ENCODE data around the gene DDIT4.
"Not testable (repeated sequence)": the region's sequence is repeated elsewhere in the genome, so short reads cannot be mapped to it uniquely, and the experiment has no call there.

DDIT4 gene

DNA sequence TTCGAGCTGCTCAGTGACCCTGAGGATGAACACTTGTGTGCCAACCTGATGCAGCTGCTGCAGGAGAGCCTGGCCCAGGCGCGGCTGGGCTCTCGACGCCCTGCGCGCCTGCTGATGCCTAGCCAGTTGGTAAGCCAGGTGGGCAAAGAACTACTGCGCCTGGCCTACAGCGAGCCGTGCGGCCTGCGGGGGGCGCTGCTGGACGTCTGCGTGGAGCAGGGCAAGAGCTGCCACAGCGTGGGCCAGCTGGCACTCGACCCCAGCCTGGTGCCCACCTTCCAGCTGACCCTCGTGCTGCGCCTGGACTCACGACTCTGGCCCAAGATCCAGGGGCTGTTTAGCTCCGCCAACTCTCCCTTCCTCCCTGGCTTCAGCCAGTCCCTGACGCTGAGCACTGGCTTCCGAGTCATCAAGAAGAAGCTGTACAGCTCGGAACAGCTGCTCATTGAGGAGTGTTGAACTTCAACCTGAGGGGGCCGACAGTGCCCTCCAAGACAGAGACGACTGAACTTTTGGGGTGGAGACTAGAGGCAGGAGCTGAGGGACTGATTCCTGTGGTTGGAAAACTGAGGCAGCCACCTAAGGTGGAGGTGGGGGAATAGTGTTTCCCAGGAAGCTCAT is 1.1 kb downstream of the DDIT4 start:
- Histone ChIP-seq H3K4me3 (ENCODE audit: low read depth, low read length) (peak overlapping the region; percentile 100), H3K9ac (ENCODE audit: low read depth, low read length) (peak overlapping the region; percentile 94), H3K9me3 (ENCODE audit: control insufficient read depth, insufficient read depth, low read length) (no peaks in the 10 kb centered on the region), H3K4me1 (ENCODE audit: control insufficient read depth, insufficient read depth, low read length) (peaks cover 11% of the 10 kb centered on the region), H3K27me3 (ENCODE audit: control insufficient read depth, insufficient read depth, low read length) (no peaks in the 10 kb centered on the region), H3K36me3 (ENCODE audit: control insufficient read depth, insufficient read depth, low read length) (peaks cover 10% of the 10 kb centered on the region)

- Histone ChIP-seq H3K36me3 (ENCODE audit: control insufficient read depth, insufficient read depth, low read length) (peaks cover 10% of the 10 kb centered on the region), H3K4me1 (ENCODE audit: control insufficient read depth, insufficient read depth, low read length) (peaks cover 11% of the 10 kb centered on the region), H3K4me3 (ENCODE audit: low read depth, low read length) (peak overlapping the region; percentile 100), H3K9ac (ENCODE audit: low read depth, low read length) (no peak overlapping the region), H3K9me3 (ENCODE audit: control insufficient read depth, insufficient read depth, low read length) (no peaks in the 10 kb centered on the region), H3K27me3 (ENCODE audit: control insufficient read depth, insufficient read depth, low read length) (no peaks in the 10 kb centered on the region)
These were observed 1.8 kb downstream of the DDIT4 start for GRCh38 chr10:72275351-72276012.

DNA sequence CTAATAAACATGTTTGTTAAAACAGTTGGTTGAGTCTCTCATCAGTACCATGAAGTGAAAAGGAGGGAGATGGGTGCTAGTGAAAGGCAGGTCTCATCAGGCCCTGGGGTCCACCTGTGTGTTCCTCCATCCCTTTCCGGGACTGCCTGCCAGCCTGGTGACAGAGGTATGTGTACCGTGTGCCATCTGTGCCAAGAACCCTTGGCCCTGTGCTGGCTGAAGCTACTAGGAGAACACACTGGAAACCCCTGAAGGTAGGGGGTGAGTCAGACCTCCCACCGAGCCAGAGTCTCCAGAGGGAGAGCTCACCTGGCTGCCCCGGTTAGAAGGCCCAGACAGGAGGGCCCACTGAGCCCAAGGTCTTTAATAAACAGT is 2.3 kb downstream of the DDIT4 start:
- peak overlapping the region; percentile 33 for H3K4me3 ChIP-seq (ENCODE audit: low read depth, low read length)
- H3K9ac ChIP-seq (ENCODE audit: low read depth, low read length), result no peak overlapping the region
- H3K27me3 ChIP-seq (ENCODE audit: control insufficient read depth, insufficient read depth, low read length), result no peaks in the 10 kb centered on the region
- peaks cover 10% of the 10 kb centered on the region for H3K36me3 ChIP-seq (ENCODE audit: control insufficient read depth, insufficient read depth, low read length)
- H3K9me3 ChIP-seq (ENCODE audit: control insufficient read depth, insufficient read depth, low read length), result no peaks in the 10 kb centered on the region
- H3K4me1 ChIP-seq (ENCODE audit: control insufficient read depth, insufficient read depth, low read length), result peaks cover 11% of the 10 kb centered on the region

GRCh38 chr10:72276421-72277339 is 3.0 kb downstream of the DDIT4 start:
- H3K9me3 ChIP-seq (ENCODE audit: control insufficient read depth, insufficient read depth, low read length), result no peaks in the 10 kb centered on the region
- no peak overlapping the region for H3K4me3 ChIP-seq (ENCODE audit: low read depth, low read length)
- H3K9ac ChIP-seq (ENCODE audit: low read depth, low read length), result no peak overlapping the region
- H3K4me1 ChIP-seq (ENCODE audit: control insufficient read depth, insufficient read depth, low read length), result peaks cover 11% of the 10 kb centered on the region
- H3K27me3 ChIP-seq (ENCODE audit: control insufficient read depth, insufficient read depth, low read length), result no peaks in the 10 kb centered on the region
- H3K36me3 ChIP-seq (ENCODE audit: control insufficient read depth, insufficient read depth, low read length), result peaks cover 10% of the 10 kb centered on the region

DNA sequence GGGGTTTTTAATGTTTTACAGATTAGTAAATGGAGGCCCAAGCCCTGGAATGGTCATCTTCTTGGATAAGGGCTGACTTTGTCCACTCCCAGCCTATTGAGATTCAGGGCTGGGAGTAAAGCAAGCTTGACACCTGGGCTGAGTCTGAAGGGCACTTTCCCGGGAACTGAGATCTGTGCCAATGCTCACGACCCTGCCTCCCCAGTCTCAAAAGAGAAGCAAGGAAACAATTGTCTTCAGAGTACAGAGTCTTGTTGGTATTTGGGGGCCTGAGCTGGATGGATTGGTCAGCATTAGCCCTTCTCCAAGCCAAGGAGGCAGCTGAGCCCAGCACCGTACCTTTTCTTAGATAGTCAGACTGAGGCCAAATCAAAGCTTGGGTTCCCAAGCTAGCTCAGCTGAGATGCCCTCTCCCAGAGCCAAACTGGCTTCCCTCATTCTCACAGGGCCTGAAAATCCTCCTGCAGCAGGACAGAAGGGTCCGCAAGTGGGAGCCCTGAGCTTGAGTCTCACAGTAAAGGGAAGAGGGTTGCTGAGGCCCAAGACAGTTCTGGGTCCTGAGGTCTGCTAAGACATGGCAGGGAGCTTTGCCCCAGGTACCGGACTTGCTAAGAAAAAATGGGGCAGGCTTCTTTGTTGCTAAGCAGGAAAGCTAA is 3.7 kb downstream of the DDIT4 start:
- H3K4me1 ChIP-seq (ENCODE audit: control insufficient read depth, insufficient read depth, low read length), result peaks cover 6% of the 10 kb centered on the region
- H3K36me3 ChIP-seq (ENCODE audit: control insufficient read depth, insufficient read depth, low read length), result peaks cover 10% of the 10 kb centered on the region
- H3K4me3 ChIP-seq (ENCODE audit: low read depth, low read length), result no peak overlapping the region
- no peaks in the 10 kb centered on the region for H3K27me3 ChIP-seq (ENCODE audit: control insufficient read depth, insufficient read depth, low read length)
- H3K9me3 ChIP-seq (ENCODE audit: control insufficient read depth, insufficient read depth, low read length), result no peaks in the 10 kb centered on the region
- H3K9ac ChIP-seq (ENCODE audit: low read depth, low read length), result no peak overlapping the region

DNA sequence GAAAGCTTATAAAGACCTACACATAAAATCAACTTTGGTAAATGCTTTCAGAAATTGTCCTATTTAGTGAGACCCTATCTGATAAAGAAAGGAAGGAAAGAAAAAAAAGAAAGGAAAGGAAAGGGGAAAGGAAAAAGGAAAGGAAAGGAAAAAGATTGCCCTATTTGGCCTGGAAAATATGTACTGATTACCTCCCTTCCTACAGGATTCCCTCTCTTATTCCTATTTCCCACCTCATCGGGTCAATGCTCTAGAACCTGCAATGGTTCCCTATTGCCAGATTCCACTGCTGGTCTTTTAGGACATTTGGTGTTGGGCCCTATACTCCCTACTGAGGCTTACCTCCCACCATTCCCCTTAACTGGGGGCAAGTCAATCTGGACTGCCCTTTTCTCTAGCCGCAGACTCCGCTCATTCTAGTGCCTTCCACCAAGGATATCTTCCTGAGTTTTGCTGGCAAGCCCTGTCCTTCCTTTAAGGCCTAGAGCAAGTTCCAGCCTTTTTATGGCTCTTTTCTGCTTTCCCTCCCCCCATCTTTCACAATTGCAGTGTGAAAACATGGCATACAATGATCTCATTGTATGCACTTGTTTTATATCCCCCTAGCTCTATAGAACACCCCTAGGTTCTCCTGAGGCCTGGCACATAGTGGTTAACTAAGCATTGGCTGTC is 4.4 kb downstream of the DDIT4 start:
- Histone ChIP-seq H3K9ac (ENCODE audit: low read depth, low read length) (no peak overlapping the region), H3K4me3 (ENCODE audit: low read depth, low read length) (no peak overlapping the region), H3K4me1 (ENCODE audit: control insufficient read depth, insufficient read depth, low read length) (peaks cover 6% of the 10 kb centered on the region), H3K27me3 (ENCODE audit: control insufficient read depth, insufficient read depth, low read length) (no peaks in the 10 kb centered on the region), H3K9me3 (ENCODE audit: control insufficient read depth, insufficient read depth, low read length) (no peaks in the 10 kb centered on the region), H3K36me3 (ENCODE audit: control insufficient read depth, insufficient read depth, low read length) (peaks cover 10% of the 10 kb centered on the region)

- H3K9ac ChIP-seq (ENCODE audit: low read depth, low read length), result no peak overlapping the region
These were observed 5.1 kb downstream of the DDIT4 start for GRCh38 chr10:72278668-72279393.

DNA sequence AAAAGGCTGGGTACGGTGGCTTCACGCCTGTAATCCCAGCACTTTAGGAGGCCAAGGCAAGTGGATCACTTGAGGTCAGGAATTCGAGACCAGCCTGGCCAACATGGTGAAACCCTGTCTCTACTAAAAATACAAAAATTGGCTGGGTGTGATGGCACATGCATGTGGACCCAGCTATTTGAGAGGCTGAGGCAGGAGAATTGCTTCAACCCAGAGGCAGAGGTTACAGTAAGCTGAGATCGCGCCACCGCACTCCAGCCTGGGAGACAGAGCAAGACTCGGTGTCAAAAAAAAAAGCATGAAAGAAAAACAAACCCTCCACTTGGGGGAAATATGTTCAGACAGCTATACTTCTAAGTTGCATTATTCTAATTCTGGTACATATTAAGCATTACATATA is 5.9 kb downstream of the DDIT4 start:
- H3K9ac ChIP-seq (ENCODE audit: low read depth, low read length); H3K9me3 ChIP-seq (ENCODE audit: control insufficient read depth, insufficient read depth, low read length); H3K4me3 ChIP-seq (ENCODE audit: low read depth, low read length); H3K4me1 ChIP-seq (ENCODE audit: control insufficient read depth, insufficient read depth, low read length); H3K27me3 ChIP-seq (ENCODE audit: control insufficient read depth, insufficient read depth, low read length); H3K36me3 ChIP-seq (ENCODE audit: control insufficient read depth, insufficient read depth, low read length): not testable (repeated sequence)

More at GRCh38 chr10:72278668-72279393, 5.1 kb downstream of the DDIT4 start:
- H3K9me3 ChIP-seq (ENCODE audit: control insufficient read depth, insufficient read depth, low read length), result no peaks in the 10 kb centered on the region
- no peak overlapping the region for H3K4me3 ChIP-seq (ENCODE audit: low read depth, low read length)
- H3K36me3 ChIP-seq (ENCODE audit: control insufficient read depth, insufficient read depth, low read length), result peaks cover 10% of the 10 kb centered on the region
- no peaks in the 10 kb centered on the region for H3K27me3 ChIP-seq (ENCODE audit: control insufficient read depth, insufficient read depth, low read length)
- peaks cover 6% of the 10 kb centered on the region for H3K4me1 ChIP-seq (ENCODE audit: control insufficient read depth, insufficient read depth, low read length)

GRCh38 chr10:72283131-72283530 is 9.4 kb downstream of the DDIT4 start:
- H3K9me3 ChIP-seq (ENCODE audit: control insufficient read depth, insufficient read depth, low read length), result no peaks in the 10 kb centered on the region
- H3K4me3 ChIP-seq (ENCODE audit: low read depth, low read length), result no peak overlapping the region
- no peaks in the 10 kb centered on the region for H3K36me3 ChIP-seq (ENCODE audit: control insufficient read depth, insufficient read depth, low read length)
- no peaks in the 10 kb centered on the region for H3K4me1 ChIP-seq (ENCODE audit: control insufficient read depth, insufficient read depth, low read length)
- H3K27me3 ChIP-seq (ENCODE audit: control insufficient read depth, insufficient read depth, low read length), result no peaks in the 10 kb centered on the region
- no peak overlapping the region for H3K9ac ChIP-seq (ENCODE audit: low read depth, low read length)

- no peaks in the 10 kb centered on the region for H3K9me3 ChIP-seq (ENCODE audit: control insufficient read depth, insufficient read depth, low read length)
- no peak overlapping the region for H3K9ac ChIP-seq (ENCODE audit: low read depth, low read length)
- no peak overlapping the region for H3K4me3 ChIP-seq (ENCODE audit: low read depth, low read length)
These were observed 12.3 kb downstream of the DDIT4 start for GRCh38 chr10:72285972-72286521.

More at GRCh38 chr10:72285972-72286521, 12.3 kb downstream of the DDIT4 start:
- Histone ChIP-seq H3K27me3 (ENCODE audit: control insufficient read depth, insufficient read depth, low read length) (no peaks in the 10 kb centered on the region), H3K36me3 (ENCODE audit: control insufficient read depth, insufficient read depth, low read length) (no peaks in the 10 kb centered on the region), H3K4me1 (ENCODE audit: control insufficient read depth, insufficient read depth, low read length) (no peaks in the 10 kb centered on the region)

All from iPS-15b (cell line).